Smooth muscle cell of the brain vasculature (primary cell): ENCODE measurements around the gene ASCC1.
A peak's percentile ranks its signal among the peaks of the same experiment; 100 is the strongest.

Experiments used
- DNase-seq: peaks from one replicate; pipeline ENCODE4 v3.0.0-alpha.2; 2012; ENCODE audit warnings: low read depth, low spot score

Gene ASCC1

GRCh38 chr10:72048450-72049124 lies 167.5 kb downstream of the ASCC1 start:
- DNase-seq = peak; percentile 86
